Measurements from ENCODE around the gene LRRC51.

LRRC51 gene

GRCh38 chr11:72080326-72081183 lies at the start of gene LRRC51, which contains the start of gene NUMA1:
LRRC51 (plus strand) TSS chr11:72080850; CDS start chr11:72089084, 8,234 bp downstream.
NUMA1 (minus strand) TSS chr11:72080542; CDS start chr11:72035943, 44,599 bp downstream.
- DNase-seq (ENCODE audit: low spot score) = peak; percentile 99

GRCh38 chr11:72036687-72037086 lies 44.0 kb upstream of the LRRC51 start:
- DNase-seq (ENCODE audit: low spot score) = no peak

DNA sequence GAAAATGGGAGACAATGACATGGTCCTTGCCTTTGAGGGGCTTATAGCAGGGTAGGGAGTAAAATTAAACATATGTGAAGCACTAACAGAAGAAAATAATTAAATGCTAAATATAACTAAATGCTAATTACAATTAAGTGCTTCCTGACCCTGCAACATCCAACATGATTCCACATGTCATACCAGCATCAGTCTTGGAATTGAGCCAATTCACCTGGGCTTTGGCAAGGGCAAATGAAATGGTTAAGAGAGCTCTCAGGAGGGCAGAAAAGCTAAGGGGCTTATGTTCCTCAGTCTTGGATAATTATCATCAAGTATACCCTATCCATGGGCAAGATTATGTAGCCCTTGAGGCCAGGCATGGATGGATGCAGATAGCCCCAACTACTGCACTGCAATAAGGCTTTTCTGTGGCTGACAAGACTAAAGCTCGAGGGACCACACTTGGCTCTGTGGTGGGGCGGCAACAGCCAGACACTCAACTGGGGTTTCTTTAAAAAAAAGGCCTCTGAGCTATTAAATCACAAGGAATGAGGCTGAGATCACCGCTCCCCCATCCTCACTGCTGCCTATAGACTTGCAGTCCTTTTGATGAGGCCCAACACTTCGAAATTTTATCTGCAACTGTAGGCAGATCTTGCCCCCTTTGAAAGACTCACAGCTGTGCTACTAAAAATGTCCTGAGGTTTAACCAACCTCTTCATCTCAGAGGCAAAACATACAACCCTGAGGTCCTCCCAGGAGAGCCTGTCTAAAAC lies 42.9 kb upstream of the LRRC51 start:
- DNase-seq (ENCODE audit: low spot score) = no peak

GRCh38 chr11:72038491-72038890 lies 42.2 kb upstream of the LRRC51 start:
- DNase-seq (ENCODE audit: low spot score) = no peak

- DNase-seq (ENCODE audit: low spot score) = peak; percentile 5
Measured at GRCh38 chr11:72039031-72039855, 41.4 kb upstream of the LRRC51 start.

- no peak for DNase-seq (ENCODE audit: low spot score)
Measured at GRCh38 chr11:72039856-72040401, 40.7 kb upstream of the LRRC51 start.

GRCh38 chr11:72040491-72041363 lies 39.9 kb upstream of the LRRC51 start:
- DNase-seq (ENCODE audit: low spot score) = peak; percentile 76

GRCh38 chr11:72041364-72042063 lies 39.1 kb upstream of the LRRC51 start:
- peak; percentile 43 for DNase-seq (ENCODE audit: low spot score)

DNA sequence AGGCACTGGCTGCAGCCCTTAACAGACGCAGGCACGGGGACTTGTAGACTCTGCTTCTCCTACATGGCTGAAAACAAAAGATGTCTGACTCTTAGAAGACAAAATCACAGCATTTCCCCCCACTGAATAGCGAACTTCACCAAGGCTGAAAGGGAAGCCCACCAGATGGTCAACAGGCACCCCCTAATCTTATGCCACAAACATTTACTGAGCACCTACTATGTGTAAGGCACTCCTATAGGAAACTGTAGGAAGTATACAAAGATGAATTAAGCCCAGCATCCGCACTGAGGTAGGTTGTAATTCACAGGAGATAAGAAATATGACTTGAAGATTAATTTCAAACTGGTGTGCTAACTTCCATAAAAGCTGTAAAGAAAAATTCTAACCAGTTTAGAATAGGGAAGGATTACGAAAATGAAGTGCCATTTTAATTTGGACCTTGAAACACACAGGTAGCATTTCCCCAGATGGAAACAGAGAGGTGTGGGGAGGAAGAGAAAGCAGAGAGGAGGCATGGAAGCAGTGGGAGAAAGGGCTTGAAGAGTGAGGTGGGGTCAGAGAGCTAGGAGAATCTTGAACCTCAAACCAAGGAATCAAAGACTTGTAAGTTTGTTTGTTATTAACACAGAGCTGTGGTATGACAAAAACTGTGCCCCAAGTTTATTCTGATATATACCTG lies 38.4 kb upstream of the LRRC51 start:
- DNase-seq (ENCODE audit: low spot score) = no peak

GRCh38 chr11:72045849-72046248 lies 34.8 kb upstream of the LRRC51 start:
- DNase-seq (ENCODE audit: low spot score) = no peak

DNA sequence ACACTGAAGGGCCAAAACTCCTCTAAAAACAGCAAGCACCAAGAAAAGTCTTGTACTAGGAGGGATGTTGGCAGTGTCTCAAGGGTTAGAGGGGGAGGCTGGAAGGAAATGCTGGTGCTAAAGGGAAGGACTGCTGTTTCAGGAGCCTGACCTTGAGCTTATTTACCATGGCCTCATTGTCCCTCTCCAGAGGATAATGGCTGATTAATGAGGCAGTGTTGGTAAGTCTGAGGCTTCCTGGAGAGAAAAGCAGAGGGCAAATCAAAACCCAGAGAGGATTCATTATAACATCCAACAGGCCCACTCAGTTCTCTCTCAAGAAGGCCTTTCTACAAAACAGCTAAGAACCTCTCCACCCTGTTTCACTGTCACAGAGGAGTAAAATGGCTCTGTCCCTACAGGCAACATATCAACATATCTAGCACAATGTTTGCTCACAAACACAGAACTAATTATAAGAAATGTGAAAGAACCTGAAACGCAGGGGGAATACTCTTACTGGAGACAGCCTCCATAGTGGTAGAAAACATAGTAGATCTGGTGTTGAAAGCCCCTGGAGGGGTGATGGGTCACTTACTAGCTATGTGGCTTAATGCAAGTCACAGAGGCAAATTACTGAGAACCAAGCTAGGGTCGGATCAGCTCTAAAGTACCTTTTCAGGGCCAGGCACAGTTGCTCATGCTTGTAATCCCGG lies 31.7 kb upstream of the LRRC51 start:
- no peak for DNase-seq (ENCODE audit: low spot score)

DNA sequence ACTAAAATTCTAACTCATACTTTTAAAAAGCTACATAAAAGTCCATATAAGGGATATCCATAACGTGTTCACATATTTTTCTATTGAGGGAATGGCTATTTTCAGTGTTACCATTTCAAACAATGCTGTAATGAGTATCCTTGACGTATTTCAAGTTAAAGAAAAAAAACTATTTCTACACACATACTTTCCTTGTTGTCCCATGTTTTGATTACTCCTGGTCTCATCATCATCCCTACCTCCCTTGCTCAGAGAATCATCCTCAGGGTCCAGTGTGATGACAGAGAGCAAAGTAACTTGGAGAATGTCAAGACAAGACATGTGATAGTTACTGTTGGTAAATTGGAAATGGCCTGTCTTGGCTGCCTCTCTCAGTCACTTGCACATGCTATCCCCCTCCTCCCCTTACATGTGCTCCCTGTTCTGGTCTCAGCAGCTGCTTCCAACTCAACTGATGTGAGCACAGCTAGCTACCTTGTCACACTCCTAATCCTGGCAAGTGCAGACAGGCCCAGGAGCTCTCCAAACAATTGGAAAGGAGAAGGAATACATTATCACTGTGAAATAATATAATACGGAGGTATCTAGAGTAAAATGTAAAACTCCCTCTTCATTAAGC lies 22.1 kb upstream of the LRRC51 start:
- no peak for DNase-seq (ENCODE audit: low spot score)

DNA sequence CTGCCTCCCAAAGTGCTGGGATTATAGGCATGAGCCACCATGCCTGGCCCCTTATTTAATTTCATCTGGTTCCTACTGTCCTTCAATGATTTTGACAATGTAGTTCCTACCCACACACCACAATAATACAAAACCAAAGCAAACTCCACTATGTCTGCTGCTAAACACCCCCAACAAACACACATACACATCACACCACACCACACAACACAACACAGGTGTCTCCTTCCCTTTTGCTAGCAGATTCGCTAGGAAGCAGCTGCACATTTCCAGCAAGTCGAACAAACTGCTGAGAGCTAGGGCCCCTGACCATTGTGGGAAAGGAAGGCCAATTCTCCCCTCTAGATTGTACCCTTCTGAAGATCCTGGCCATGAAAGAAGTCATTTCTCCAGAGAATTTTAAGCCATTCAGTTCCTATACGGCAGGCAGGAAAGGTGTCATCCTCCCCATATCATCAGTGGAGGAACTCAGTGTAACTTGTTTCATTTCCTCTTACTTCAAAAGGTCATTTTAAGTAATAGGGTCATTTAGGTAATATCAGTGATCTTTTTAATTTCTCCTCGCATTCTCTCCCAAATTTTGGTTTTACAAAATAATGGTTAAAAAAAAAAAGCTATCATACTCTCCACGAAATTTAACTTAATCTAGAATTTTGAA lies 18.8 kb upstream of the LRRC51 start:
- DNase-seq (ENCODE audit: low spot score) = no peak

DNA sequence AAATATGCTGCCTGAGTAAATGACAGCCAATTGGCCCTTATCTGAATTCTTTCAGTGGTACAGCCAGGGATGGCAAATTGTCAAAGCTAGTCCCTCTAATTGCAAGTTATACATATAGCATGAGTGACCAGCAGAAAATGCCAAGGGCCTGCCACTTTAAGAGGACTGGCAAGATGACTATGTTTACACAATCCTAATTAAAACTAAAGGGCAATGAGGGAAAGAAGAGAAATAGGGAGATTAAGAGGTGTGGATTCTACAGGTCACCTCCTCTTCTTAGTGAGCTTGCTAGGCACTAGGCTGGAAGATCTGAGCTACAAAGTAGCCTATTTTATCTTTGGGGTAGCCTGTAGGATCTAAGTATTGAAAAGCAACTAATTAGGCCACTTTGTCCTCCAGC lies 13.8 kb upstream of the LRRC51 start:
- DNase-seq (ENCODE audit: low spot score) = no peak

GRCh38 chr11:72067266-72067665 lies 13.4 kb upstream of the LRRC51 start:
- no peak for DNase-seq (ENCODE audit: low spot score)

DNA sequence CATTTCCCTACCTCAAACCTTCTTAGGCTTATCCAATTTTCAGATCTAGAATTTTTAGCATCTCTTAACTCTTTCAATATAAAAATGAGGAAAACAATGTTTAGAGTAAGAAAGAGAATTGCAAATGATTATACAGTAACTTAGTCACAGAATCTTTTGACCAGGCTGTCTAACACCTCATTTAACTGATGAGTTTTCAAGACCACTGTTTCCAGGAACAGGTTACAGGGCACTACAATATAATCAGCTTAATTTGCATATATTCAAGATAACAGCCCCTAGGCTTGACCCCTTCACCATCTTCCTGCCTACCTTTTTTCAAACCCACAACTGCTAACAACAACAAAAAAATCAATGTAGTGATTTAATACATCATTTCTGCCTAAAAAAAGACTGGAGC lies 13.0 kb upstream of the LRRC51 start:
- DNase-seq (ENCODE audit: low spot score) = no peak

- no peak for DNase-seq (ENCODE audit: low spot score)
Measured at GRCh38 chr11:72069200-72069599, 11.4 kb upstream of the LRRC51 start.

DNA sequence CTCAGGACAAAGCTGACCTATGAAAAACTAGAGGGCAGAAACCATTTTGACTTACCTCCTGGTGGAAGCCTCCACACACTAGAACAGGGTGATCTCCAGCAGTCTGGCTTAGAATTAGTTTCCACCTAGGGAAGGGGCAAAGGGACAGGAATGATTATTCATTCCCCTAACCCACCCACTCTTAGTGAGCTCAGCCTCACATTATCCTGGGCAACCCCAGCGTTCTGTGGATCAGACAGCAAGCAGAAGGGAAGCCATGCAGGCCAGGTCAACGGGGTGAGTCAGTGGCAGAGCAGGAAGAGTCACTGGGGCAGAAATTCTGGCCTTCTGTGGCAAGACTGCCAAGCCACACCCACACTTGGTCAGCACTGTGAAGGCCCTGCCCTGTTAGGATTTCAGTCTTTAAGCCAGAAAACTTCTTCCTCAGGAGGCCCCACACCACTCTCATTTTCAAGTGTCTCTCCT lies 10.8 kb upstream of the LRRC51 start:
- DNase-seq (ENCODE audit: low spot score) = no peak
